CD14-positive monocyte (primary cell): Measurements from ENCODE around the gene LATS2. TPM values are rescaled to one million over a fixed set of nuclear protein-coding genes. Genes with fewer than 3 reads are reported as not detected.

Experiments
- DNase-seq, 3 donors: peaks; one replicate each; pipeline ENCODE4 v3.0.0-alpha.2; 2011 to 2022
- H2AFZ ChIP-seq: 2 replicates; pipeline ENCODE4 v1.6.0; 2012; ENCODE audit warnings: mild to moderate bottlenecking, low read depth, low read length, inconsistent platforms; ENCODE audit not compliant: insufficient read depth, poor library complexity, severe bottlenecking
- H3K27ac ChIP-seq, 2 donors: 1 replicate in 1 of 2; 2 replicates in 1 of 2; pipeline ENCODE4 v1.5.1; 2012 to 2013; ENCODE audit warnings: low read length in 2 of 2, control low read depth in 1 of 2, inconsistent platforms in 1 of 2, low read depth in 1 of 2, mild to moderate bottlenecking in 1 of 2
- H3K27me3 ChIP-seq, 2 donors: one replicate each; pipeline versions ENCODE4 v1.6.0 to v1.6.1; 2011 to 2013; ENCODE audit warnings: low read length in 2 of 2; ENCODE audit not compliant: control insufficient read depth in 2 of 2, insufficient read depth in 2 of 2
- H3K36me3 ChIP-seq, 2 donors: replicated peaks in 1 of 2; 1 replicate in 1 of 2; 2 replicates in 1 of 2; pipeline versions ENCODE4 v1.5.1 to v1.6.1; 2012 to 2013; ENCODE audit warnings: low read length in 2 of 2, control low read depth in 1 of 2, inconsistent platforms in 1 of 2, mild to moderate bottlenecking in 1 of 2; ENCODE audit not compliant: insufficient read depth in 2 of 2, control insufficient read depth in 1 of 2
- H3K4me1 ChIP-seq, 2 donors: 1 replicate in 1 of 2; 2 replicates in 1 of 2; pipeline versions ENCODE4 v1.5.1 to v1.6.1; 2012 to 2013; ENCODE audit warnings: low read length in 2 of 2, control low read depth in 1 of 2, inconsistent platforms in 1 of 2, mild to moderate bottlenecking in 1 of 2, moderate library complexity in 1 of 2; ENCODE audit not compliant: insufficient read depth in 2 of 2, control insufficient read depth in 1 of 2
- H3K4me2 ChIP-seq: replicated peaks from 2 replicates; pipeline ENCODE3; 2012; ENCODE audit warnings: low read length, moderate library complexity, mild to moderate bottlenecking; ENCODE audit not compliant: poor library complexity, severe bottlenecking; ENCODE audit errors: extremely low read depth
- H3K4me3 ChIP-seq, 3 experiments: fragments of 200-600 bp in 1 of 3; sonication (generic) in 1 of 3; replicated peaks in 1 of 3; 1 replicate in 2 of 3; 2 replicates in 1 of 3; pipeline ENCODE4 v1.5.1; 2011 to 2013; ENCODE audit warnings: low read length in 3 of 3, mild to moderate bottlenecking in 3 of 3, control low read depth in 2 of 3, low read depth in 2 of 3, inconsistent platforms in 1 of 3, moderate library complexity in 1 of 3
- H3K79me2 ChIP-seq: 2 replicates; pipeline ENCODE4 v1.6.0; 2012; ENCODE audit warnings: mild to moderate bottlenecking, control low read depth, inconsistent platforms, low read length, moderate library complexity; ENCODE audit not compliant: insufficient read depth
- H3K9ac ChIP-seq: 2 replicates; pipeline ENCODE4 v1.6.0; 2017; ENCODE audit warnings: low read length, mild to moderate bottlenecking; ENCODE audit not compliant: insufficient read depth, poor library complexity, severe bottlenecking
- H3K9me3 ChIP-seq, 2 donors: replicated peaks in 1 of 2; 1 replicate in 1 of 2; 2 replicates in 1 of 2; pipeline versions ENCODE4 v1.5.1 to v1.6.1; 2012 to 2013; ENCODE audit warnings: low read length in 2 of 2, control low read depth in 1 of 2; ENCODE audit not compliant: control insufficient read depth in 1 of 2, insufficient read depth in 1 of 2
- H4K20me1 ChIP-seq: 2 replicates; pipeline ENCODE4 v1.6.0; 2012; ENCODE audit warnings: mild to moderate bottlenecking, low read length, control low read depth, moderate library complexity; ENCODE audit not compliant: insufficient read depth
- H3K27ac Mint-ChIP-seq, 7 donors: one replicate each; pipeline ENCODE4 v1.8.0; 2020; ENCODE audit warnings: mild to moderate bottlenecking in 7 of 7, mixed read lengths in 7 of 7, moderate library complexity in 6 of 7, inconsistent platforms in 2 of 7
- H3K27me3 Mint-ChIP-seq, 3 donors: one replicate each; pipeline ENCODE4 v1.8.0; 2021 to 2022; ENCODE audit warnings: low read depth in 3 of 3, mild to moderate bottlenecking in 3 of 3, mixed read lengths in 3 of 3, moderate library complexity in 3 of 3, inconsistent platforms in 1 of 3
- H3K36me3 Mint-ChIP-seq, 2 donors: one replicate each; pipeline ENCODE4 v1.8.0; 2020; ENCODE audit warnings: mixed read lengths in 2 of 2, inconsistent platforms in 1 of 2, mild to moderate bottlenecking in 1 of 2
- H3K4me1 Mint-ChIP-seq: one replicate; pipeline ENCODE4 v1.8.0; 2020; ENCODE audit warnings: mild to moderate bottlenecking, mixed read lengths
- H3K4me3 Mint-ChIP-seq, 2 donors: one replicate each; pipeline ENCODE4 v1.8.0; 2020; ENCODE audit warnings: mild to moderate bottlenecking in 2 of 2, mixed read lengths in 2 of 2, moderate library complexity in 1 of 2
- H3K9me3 Mint-ChIP-seq, 7 donors: one replicate each; pipeline ENCODE4 v1.8.0; 2020 to 2022; ENCODE audit warnings: mixed read lengths in 7 of 7, mild to moderate bottlenecking in 6 of 7, moderate library complexity in 6 of 7, inconsistent platforms in 2 of 7
- CTCF ChIP-seq: fragments of 200-600 bp; IDR thresholded peaks from one replicate; pipeline ENCODE4 v1.8.0; 2022; ENCODE audit warnings: antibody characterized with exemption, mild to moderate bottlenecking
- WGBS: methylation state at CpG from one replicate; pipeline ENCODE4 v1.1.5; 2013; ENCODE audit warnings: missing lambda C conversion rate; ENCODE audit not compliant: insufficient coverage; 5-methylcytosine and 5-hydroxymethylcytosine counted together
- intact Hi-C, 2 donors: fragments of 100-400 bp; cut with micrococcal nuclease; formaldehyde crosslinking; loops; one replicate each; pipeline versions ENCODE4 v1.15.0 to v1.15.1; 2023
- polyA plus RNA-seq, 3 donors: library from polyadenylated mRNA; depleted of rRNA in 1 of 3; unstranded in 2 of 3; stranded (reverse) in 1 of 3; fragments of 300-500 nt in 2 of 3; fragments of >200 nt in 1 of 3; fragmentation: Illumina TruSeq in 2 of 3; gene quantifications; 1 replicate in 2 of 3; 2 replicates in 1 of 3; pipeline ENCODE4 v1.2.3, GENCODE V29; 2012 to 2021

LATS2 gene
- polyA plus RNA-seq, 3 donors: 0.96 to 11.2 (median 1.0) TPM

- Histone ChIP-seq H3K9ac (no peak overlapping the region), H3K27me3 (no peaks in the 10 kb centered on the region), H4K20me1 (peaks cover 56% of the 10 kb centered on the region), H3K9me3 (no peaks in the 10 kb centered on the region), H3K4me3 (no peak overlapping the region), H2AFZ (no peak overlapping the region), H3K4me2 (no peak overlapping the region), H3K27ac (peak overlapping the region in 1 of 2 donors; percentile 27), H3K4me1 (peaks cover 32 to 35% of the 10 kb centered on the region in 2 donors), H3K79me2 (peaks cover 85% of the 10 kb centered on the region), H3K36me3 (peaks cover 0 to 3% of the 10 kb centered on the region in 2 donors)
- Mint-ChIP-seq H3K4me3 (no peak overlapping the region), H3K27ac (peak overlapping the region in 6 of 7 donors; percentile 1 to 81 (median 69)), H3K36me3 (peaks cover 14 to 21% of the 10 kb centered on the region in 2 donors), H3K9me3 (peaks cover 0 to 2% (median 0%) of the 10 kb centered on the region in 7 donors), H3K27me3 (no peaks in the 10 kb centered on the region), H3K4me1 (peaks cover 49% of the 10 kb centered on the region)
- no peak for DNase-seq
- intact Hi-C loops: loop anchor here in 1 of 2 donors (5.0 kb wide), 1 partner anchor 63 kb away; no protein-coding TSS in a partner anchor
- WGBS: 96% methylated on average over 6 of the region's 8 CpGs
- no peak for TF ChIP-seq CTCF
Observed at GRCh38 chr13:21014502-21015170, 46.8 kb downstream of the LATS2 start.

GRCh38 chr13:21014139-21014501 is 47.3 kb downstream of the LATS2 start:
- no peak for TF ChIP-seq CTCF
- Histone ChIP-seq H3K4me3 (no peak overlapping the region), H4K20me1 (peaks cover 61% of the 10 kb centered on the region), H3K27ac (peak overlapping the region in 1 of 2 donors; percentile 12), H2AFZ (no peak overlapping the region), H3K9me3 (no peaks in the 10 kb centered on the region), H3K79me2 (peaks cover 88% of the 10 kb centered on the region), H3K36me3 (peaks cover 2 to 3% of the 10 kb centered on the region in 2 donors), H3K4me2 (no peak overlapping the region), H3K4me1 (peaks cover 32 to 35% of the 10 kb centered on the region in 2 donors), H3K27me3 (no peaks in the 10 kb centered on the region), H3K9ac (no peak overlapping the region)
- H3K9me3 Mint-ChIP-seq: peaks cover 0 to 2% (median 0%) of the 10 kb centered on the region in 7 donors
- 86% methylated on average over 1 of the region's 6 CpGs for WGBS
- H3K27ac Mint-ChIP-seq: peak overlapping the region in 4 of 7 donors; percentile 35 to 81 (median 64)
- peaks cover 49% of the 10 kb centered on the region for H3K4me1 Mint-ChIP-seq
- no peak for DNase-seq
- peaks cover 15 to 22% of the 10 kb centered on the region in 2 donors for H3K36me3 Mint-ChIP-seq
- H3K4me3 Mint-ChIP-seq: no peak overlapping the region
- no peaks in the 10 kb centered on the region for H3K27me3 Mint-ChIP-seq
- intact Hi-C loops: no loop called here
